Fibroblast of skin of left biceps (primary cell): Measurements from ENCODE around the gene RAPGEF1.

ENCODE experiments used
- DNase-seq, 2 experiments: peaks; one replicate each; pipeline ENCODE4 v3.0.0-alpha.2; 2013; ENCODE audit warnings: low read depth in 2 of 2

RAPGEF1 gene

DNA sequence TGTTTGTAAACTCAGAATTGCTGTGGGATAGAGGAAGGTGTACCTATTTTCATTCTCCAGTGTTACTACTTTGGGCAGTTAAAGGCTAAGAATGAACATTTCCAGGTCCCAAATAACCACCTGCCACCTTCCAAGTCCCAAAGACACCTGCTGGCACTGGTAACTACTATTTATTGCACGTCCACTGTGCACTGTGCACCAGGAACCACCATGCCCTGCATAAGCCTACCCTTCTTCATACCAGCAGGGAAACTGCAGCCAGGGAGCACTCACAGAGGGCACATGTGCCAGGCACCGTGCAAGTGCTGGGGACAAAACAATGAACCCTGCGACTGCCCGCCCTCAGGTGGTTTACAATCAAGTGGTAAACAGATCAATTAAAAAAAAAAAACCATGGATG lies 34.9 kb downstream of the RAPGEF1 start:
- no peak for DNase-seq

DNA sequence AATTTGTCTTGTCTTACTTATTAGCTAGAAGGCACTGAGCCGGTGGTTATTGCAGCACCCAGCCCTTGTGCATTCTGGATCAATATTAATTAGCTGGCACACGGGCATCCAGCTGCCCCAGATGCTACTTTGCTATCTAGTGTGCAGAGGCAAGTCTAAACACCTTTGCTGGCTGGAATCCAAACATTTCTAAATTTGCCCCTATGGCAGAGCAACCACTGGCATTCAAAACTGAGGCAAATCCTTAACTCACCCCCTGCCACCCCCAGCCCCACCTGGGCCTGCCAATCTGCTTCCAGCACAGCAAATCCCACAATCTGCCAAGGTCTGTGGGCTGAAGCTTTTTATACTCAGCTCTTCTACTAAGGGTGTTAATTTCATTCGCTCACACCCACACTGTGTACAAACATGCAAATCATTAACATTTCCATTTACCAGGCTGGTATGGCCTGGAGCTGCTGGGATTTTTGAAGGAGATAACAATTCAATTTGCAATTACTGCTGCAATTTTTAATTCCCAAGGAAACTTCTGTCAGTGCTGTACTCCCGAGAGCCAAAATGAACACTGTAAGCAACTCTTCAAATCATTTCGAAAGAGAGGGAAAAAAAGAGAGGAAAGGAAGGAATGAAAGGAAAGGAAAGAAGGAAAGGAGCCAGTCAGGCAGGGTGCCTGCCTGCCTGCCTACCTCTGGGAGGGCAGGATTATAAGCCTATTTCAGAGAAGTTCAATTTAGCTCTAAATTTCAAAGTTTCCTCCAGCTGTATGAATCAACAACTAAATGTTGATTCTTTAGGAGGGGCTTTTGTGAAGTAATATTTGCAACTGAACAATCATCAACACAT lies 35.5 kb downstream of the RAPGEF1 start:
- DNase-seq = no peak

DNA sequence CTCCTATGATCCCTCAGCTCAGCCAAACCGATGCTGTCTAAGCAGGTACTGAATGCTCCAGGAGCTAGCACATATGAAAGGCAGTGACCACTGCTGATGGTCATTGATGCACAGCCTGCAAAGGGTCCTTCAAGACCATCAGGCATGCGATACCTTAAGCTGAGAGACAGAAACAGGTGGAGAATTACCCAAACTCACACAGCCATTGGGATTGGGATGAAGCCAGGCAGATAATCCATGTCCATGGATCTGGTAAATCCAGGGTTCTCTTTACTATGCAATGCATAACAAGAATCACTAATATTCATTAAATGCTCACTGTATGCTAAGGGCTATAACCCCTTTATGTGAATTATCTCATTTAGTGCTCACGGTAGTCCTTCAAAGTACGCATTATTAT lies 36.2 kb downstream of the RAPGEF1 start:
- DNase-seq = no peak

DNA sequence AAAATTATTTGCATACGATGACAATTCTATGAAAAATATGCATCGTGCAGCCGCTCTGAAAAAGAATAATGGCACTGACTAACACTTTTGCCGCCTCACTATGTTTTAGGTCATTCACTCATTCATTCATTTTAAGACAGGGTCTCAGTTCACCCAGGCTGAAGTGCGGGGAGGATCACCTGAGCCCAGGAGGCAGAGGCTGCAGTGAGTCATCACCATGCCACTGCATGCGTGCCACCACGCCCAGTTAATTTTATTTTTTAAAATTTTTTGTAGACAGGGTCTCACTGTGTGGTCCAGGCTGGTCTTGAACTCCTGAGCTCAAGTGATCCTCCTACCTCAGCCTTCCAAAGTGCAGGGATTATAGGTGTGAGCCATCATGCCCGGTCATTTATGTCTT lies 37.0 kb downstream of the RAPGEF1 start:
- DNase-seq = no peak

DNA sequence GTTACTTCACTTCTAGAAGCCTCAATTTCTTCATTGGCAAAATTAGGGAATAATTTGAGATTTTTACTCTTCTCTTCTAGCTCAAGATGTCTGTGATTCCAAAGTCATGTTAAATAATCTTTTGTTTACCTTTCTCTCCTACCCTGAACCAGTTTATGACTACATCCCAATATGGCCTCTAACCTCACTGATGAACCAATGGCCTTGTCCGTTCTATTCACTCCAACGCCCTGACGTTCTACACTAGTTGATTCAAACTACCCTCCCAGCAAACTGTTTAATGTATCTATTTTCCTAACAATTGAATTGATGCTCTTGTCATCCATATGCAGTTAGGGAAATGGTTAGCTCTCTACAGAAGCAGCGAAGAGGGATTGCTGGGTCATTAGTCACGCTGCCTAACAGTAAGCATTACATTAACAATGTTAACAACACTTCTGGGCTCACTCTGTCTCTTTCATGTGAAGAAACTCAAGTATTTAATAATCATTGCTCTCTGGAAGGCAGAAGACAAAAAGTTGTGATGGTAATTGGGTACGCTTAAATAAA lies 38.0 kb downstream of the RAPGEF1 start:
- peak in 1 of 2 experiments; percentile 43 for DNase-seq

DNA sequence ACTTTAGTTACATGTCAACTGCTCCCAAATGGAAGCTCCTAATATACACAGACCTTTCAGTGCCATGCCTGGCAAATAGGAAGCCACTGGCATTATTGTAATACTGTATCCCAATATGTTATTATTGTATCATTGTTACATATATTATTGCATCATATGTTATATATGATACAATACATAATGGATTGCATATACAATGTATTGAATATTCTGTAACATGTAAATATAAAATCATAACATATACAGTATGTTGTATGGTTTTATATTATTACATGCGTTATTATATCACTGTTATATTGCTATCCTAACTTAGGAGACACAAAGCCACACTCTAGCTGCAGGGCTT lies 38.5 kb downstream of the RAPGEF1 start:
- DNase-seq = no peak

DNA sequence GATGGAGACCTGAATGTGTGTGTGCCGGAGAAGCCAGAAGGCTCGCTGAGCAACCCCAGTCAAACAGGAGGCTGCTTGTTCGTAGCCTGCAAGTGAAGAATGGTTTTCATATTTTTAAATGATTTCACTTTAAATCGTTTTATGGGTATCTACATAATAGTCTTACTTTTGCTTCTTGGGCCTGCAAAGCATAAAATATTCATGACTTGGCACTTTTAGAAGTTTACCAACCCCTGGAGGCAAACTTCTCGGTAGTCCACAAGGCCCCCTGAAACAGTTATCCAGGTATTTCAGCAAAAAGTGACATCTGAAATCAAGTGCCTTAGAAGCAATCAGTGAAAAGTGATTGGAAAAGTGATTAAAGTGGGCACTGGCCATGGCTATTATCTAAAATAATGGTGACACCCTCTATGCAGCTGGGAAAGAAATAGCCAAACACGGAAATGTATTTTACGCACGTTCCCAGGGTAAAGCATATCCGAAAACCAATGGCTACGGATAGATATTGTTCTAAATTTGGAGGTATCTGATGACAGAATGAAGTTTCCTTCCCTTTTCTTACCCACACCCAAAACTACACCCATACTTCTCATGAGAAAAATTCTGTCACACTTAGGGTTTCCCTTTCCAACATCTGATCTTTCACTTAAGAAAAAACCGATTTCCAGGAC lies 39.0 kb downstream of the RAPGEF1 start:
- DNase-seq = no peak

DNA sequence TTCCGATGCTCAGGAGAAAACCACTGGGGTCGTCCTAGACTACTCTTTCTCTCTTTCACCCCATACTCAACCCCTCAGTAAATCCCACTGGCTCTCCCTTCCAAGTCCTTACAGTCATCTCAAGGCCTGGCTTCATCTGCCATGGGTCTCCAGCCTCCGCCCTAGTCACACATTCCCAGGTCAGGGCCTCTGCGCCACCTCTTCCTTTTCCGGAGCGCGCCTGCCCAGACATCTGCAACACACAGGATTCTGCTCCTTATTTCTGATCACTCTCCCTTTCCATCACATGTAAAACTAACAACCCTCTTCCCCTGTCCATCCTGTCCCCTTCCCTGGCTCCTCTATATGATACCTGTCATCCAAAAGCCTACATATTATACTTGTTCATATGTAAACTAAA lies 39.8 kb downstream of the RAPGEF1 start:
- no peak for DNase-seq

DNA sequence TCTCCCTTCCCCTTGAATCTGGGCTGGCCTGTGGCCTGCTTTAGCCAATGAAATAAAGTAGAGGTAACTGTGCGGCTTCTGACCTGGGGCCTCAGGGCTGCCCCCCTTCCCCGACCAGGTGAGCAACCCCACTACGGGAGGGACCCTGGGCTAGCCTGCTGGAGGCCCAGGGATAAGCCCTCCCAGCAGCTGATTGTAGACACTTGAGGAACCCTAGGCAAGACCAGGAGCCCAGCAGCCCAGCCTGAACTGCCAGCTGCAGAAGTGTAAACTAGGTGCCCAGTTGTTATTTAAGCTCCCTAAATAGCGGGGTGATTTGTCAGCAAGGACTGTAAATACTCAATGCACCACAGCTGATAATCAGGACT lies 41.3 kb downstream of the RAPGEF1 start:
- no peak for DNase-seq

DNA sequence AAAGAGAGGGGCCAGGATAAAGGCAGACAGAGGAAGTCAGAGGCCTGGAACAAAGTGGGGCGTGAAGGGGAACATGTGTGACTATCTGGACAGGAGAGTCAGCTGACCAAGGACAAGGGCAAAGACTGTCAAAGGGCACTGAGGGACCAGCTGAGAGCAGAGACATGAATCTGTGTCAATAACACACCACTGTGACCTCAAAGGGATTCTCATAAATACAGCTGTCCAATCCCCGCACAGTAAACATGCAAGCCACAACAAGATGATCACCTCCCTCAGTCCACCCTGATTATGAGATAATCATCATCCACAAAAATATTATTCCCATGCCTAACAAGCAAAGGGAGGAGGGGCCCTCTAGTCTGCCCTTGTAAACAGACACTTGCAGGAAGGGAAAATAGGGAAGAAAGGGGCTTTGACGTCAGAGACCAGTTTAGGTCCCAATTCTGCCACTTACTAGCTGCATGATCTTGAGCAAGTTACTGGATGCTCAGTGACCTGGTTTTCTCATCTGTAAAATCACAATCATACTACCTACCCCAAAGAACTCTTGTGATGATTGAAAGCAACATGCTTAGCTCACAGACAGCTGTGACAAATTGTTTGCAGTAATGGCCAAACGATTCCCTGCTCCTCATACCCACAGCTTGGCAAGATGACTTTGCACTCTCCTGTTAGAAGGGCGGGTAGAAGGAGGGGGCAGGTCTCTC lies 41.8 kb downstream of the RAPGEF1 start:
- no peak for DNase-seq

DNA sequence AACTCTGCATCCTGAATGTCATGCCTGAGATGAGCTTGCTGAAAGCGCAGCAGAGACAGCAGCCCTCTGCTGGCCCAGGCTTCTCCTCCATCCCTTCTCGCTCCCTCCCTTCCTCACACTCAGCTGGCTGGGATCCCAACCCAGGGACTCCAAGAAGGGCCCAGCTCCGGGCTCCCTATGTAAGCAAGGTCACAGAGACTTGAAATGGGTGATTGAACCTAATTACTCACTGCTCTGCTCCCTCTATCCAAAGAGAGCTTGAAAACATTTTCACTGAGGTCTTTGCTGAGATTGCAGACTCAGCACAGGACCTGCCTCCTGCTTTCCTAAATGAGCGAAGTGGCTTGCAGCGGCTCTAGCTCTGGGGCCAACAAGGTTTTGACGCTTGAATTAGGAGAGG lies 42.8 kb downstream of the RAPGEF1 start:
- DNase-seq = no peak

DNA sequence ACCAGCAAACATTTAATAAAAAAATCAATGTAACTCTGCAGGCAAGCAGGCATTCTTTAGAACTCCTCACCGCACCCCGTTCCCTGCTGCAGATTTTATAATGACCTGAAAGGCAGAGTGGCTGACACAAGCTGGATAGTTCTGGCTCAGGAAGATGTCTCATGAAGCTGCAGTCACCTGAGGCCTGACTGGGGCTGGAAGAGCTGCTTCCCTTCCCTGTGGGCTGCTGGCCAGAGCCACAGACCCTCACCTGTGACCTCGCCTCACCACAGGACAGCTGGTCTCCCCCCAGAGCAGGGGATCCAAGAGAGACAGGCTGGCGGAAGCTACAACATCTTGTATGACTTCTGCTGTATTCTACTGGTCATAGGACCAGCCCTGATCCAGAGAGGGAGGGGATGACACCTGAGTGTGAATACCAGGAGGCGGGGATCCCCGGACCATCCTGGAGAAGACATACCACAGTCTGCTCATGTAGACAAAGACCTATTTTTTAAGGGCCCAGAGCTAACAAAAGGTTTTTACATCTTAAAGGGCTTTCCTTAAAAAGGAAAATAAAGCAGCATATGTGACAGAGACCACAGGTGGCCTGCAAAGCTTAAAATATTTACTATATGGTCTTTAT lies 43.9 kb downstream of the RAPGEF1 start:
- DNase-seq = no peak

DNA sequence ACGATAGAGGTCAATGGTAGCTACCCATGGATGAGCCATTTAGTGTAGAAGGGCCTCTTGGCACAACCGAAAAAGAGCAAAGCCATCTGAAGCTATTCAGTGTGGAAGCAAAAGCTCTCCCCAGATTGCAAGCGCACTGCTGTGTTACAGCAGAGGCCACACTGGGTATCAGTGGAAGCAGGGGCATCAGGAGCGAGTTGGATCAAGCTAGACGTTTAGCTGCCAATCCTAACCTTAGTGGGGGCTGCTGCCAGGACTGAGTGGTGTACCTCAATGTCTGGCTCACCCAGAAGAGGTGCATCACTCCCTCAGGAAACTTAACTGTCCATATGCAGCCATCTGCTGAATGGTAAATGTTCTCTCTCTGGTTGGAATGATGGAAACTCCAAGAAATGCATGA lies 44.5 kb downstream of the RAPGEF1 start:
- DNase-seq = no peak

DNA sequence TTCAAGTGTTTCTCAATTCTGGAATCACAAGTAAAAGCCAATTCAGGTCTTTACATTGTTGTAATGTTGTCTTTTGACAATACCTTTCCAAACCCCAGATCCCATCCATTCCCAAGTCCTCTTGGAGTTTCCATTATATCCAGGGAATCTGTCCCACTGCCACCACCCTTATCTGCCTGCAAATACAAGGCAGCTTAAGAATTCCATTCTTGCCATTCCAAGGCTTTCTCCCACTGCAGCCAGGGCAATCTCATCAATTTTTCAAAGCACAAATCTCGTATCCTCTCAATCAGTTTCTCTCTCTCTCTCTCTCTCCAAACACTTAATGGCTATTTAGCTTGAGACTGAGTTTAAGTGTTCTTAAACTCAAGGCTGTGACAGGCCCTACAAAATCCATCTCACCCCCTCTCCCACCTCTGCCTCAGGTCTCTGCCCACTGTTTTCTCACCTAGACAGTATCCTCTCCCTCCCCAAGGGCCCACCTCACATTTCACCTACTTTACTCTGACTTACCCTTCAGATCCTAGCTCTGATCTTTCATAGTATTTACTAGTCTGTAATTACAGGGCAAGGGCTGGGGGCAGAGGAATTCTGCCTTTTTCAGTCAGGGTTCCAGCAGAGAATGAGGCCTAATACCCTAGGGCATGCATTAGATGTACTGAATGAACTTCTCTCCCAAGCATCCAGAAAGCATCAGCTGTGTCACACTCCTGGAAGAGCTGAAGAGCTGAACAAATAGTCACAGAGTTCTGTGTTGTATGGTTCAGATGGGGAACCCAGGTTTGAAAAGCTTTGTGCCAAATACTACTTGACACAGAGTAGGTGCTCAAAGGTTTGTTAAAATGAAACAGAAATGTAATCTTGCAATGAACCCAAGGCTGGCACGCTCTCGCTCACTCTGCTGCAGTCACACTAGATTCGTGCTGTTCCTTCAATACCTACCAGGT lies 46.0 kb downstream of the RAPGEF1 start:
- DNase-seq = no peak

DNA sequence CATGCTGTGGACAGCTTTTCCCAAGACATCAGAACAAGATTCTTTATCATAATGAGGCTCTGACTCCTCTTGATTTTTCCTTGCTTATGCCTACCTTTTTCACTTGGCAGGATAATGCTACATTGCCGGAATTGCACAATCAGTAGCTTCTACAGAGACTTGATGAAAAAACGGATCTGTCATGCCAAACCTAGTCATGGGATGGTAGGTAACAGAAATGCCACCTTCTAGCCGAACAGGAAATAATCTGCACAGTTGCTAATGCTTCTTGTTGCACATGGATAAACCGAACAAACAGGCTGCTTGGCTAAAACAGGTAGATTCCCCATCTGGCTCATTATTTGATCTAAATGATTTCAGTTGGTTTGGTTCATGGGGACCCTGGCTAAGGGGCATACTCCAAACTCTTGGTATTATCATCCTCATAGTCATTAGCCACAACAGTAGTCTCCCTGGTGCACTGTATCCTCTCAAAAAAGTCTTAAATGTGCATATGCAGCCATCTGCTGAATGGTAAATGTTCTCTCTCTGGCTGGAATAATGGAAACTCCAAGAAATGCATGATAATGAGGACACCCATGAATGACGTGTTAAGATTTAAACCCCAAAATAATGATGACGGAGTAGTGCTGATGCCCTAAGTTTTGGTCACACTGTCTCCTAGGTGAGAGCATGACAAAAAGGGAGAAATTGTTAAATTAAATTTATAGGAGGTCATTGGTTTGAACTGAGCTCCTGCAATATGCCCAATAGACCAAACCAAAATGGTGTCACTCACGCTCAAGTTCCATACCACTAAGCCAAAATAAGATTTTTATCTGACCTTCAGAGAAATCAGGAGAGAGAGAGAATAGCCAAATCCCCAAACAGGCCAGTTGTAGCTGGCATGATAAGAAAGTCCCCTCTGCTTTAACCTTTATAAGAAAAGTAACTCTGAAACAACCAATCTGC lies 47.0 kb downstream of the RAPGEF1 start:
- no peak for DNase-seq

DNA sequence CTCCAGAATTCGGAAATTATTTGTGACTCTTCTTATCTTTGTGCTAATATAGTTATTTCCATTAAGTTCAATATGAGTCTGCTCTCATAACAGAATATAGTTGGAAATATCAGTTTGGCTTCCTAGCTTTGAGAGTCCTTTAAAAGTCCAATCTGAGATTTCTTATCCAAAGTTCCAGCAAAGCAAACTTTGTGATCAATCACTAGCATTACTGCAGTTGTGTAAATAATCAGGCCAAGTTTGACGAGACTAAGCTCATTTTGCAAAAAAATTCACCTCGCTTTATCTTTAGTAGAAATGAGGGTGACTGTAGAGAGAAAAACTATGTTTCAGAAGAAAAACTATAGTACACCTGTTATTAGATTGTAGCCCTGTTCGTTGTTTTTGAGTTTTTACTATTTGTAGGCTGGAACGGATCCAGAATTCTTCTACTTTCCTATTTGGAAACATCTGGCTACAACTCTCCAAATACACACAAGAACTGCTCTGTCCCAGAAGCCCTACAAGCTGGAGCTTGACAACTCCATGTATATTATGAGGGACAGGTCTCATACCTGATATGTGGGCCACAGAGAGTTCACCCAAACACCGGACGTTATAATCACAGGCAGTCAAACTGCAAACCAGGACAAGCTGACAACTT lies 47.8 kb downstream of the RAPGEF1 start:
- no peak for DNase-seq

DNA sequence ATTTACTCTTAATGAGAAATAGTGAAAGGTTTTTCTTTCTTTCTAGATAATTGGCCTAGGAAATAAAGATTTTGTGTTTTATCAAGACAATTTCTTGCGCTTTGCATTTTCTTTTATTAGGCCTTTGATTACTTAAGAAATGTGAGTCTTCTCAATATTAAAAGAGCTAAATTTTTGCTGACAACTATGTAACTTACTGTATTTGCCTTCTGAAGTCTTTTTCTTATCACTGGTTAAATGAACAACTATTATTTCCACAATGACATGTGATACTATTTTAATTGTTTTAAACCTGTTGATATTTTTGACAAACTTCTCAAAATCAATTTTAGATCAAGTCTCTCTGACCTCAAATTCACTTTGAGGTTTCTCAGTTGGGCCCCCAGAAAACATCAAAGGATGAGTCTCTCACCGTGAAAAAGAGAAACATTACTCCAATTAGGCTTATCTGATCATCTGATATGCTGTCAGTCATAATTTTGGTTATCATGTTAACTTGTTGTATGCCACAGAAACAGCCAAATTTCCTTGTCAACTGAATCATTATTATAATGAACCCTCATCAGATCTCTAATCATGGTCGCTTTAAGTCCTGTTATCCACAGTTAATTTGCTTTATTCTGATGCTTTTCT lies 48.8 kb downstream of the RAPGEF1 start:
- no peak for DNase-seq

DNA sequence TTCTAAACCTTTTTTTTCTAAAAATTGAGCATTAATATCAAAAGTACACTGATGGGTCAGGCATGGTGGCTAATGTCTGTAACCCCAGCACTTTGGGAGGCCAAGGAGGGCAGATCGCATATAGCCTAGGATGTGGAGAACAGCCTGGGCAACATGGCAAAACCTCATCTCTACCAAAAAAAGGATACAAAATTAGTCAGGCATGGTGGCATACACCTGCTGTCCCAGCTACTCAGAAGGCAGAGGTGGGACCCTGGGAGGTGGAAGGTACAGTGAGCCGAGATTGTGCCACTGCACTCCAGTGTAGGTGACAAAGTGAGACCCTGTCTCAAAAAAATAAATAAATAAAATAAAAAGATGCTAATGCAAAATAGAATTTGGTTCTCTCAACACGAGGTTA lies 49.4 kb downstream of the RAPGEF1 start:
- DNase-seq = no peak

DNA sequence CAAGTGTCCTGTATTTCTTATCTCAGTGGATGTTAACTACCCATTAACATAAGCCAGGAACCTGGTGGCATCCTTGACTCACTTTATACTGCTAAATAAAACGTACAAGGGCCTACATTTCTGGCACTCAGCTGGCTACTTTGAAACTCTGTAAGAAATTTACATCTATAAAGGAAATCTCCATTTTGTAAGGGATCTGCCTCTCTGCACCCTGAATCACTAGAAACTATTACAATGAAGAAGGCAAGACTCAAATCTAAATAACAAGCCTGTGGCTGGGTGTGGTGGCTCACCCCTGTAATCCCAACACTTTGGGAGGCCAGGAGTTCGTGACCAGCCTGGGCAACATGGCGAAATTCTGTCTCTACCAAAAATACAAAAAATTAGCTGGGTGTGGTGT lies 51.5 kb downstream of the RAPGEF1 start:
- DNase-seq = no peak
